ENCODE results near the gene ADAMTSL4. TPM values are rescaled to one million over a fixed set of nuclear protein-coding genes. Genes with fewer than 3 reads are reported as not detected.

The ADAMTSL4 gene
- total RNA-seq, 1 experiment from 2014 or later: 2.0 TPM

GRCh38 chr1:150534002-150534401 is 15.2 kb upstream of the ADAMTSL4 start:
- DNase-seq (ENCODE audit: low read depth): no peak

- DNase-seq (ENCODE audit: low read depth): peak; percentile 78
These were observed 13.5 kb upstream of the ADAMTSL4 start for GRCh38 chr1:150535511-150536287.

DNA sequence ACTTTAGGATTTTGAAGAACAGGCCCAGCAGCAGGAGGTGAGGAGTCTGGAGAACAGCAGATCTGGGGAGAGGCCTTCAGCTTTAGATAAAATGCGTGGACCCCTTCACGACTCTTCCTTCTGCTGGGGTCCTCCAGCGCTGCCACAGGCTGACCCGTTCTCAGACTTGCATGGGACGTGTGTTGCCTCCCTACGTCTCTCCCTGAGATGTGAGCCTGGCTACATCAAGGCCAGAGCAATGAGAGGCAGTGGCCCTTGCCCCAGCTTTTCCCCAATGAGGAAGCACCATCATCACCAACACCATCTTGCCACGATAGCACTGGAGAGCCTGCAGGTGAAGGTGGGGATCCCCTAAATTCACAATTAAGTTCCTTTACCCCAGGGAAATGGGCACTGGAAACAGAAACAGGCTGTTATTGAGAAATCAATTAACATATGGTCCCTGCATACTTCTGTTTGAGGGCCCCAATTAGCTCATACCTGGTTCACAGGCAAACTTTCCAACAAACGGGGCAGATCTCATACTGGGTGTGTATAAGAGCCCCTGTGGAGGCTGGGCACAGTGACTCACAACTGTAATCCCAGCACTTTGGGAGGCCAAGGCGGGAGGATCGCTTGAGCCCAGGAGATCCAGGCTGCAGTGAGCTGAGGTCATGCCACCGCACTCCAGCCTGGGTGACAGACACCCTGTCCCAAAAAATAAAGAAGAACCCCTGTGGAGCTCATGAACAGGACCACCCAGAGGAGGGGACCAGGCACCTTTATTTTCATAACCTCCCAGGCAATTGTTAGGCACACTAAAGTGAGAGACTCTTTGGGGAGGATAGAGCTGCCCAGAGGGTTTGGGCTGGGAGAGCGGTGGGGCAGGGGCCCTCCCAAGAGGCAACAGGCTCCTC is 12.1 kb upstream of the ADAMTSL4 start:
- peak; percentile 47 for DNase-seq (ENCODE audit: low read depth)

- peak; percentile 72 for DNase-seq (ENCODE audit: low read depth)
These were observed 11.2 kb upstream of the ADAMTSL4 start for GRCh38 chr1:150537732-150538684.

DNA sequence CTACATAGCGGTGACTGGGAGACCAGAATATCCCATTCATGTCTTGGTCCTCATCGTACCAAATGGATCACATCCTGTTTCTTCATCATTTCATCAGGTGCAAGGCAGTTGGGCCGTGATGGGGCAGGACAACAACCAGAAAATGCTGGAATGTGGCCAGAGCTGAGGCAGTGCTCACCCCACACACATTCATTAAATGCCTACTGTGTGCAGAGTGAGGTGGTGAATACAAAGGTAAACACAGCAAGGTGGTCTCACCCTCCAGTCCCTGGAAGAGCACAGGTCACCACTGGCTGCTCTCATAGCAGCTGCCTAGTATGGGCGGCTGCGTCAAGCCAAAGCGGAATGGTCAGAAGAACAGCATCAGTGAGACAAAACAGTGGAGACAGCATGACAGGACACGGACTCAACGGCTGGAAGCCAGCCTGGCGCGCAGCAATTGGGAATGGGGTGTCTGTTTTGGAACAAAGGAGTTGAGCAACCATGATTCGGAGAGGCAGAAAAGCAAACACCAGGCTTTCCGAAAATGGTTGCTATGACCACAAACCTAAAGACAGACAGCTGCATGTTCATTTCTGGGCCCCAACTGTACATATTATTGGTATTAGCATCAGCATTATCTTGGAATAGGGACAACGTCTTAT is 5.6 kb upstream of the ADAMTSL4 start:
- DNase-seq (ENCODE audit: low read depth): no peak

DNA sequence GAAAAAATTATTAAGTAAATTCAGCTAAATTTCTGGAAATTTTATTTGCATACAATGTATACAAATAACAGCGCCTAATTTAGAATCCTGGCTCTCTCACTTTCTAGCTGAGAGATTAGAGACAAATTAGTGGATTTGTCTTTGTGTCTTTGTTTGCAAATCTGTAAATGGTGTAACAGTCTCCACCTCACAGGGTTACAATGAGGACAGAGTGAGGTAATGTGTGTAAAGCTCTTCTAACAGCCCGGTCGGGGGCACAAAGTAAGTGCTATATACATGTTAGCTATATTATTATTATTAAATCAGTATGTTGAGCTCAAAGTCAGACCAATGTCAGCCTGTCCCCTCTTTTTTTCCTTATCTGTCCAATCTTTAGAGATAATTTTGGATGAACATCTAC is 5.0 kb upstream of the ADAMTSL4 start:
- no peak for DNase-seq (ENCODE audit: low read depth)

DNA sequence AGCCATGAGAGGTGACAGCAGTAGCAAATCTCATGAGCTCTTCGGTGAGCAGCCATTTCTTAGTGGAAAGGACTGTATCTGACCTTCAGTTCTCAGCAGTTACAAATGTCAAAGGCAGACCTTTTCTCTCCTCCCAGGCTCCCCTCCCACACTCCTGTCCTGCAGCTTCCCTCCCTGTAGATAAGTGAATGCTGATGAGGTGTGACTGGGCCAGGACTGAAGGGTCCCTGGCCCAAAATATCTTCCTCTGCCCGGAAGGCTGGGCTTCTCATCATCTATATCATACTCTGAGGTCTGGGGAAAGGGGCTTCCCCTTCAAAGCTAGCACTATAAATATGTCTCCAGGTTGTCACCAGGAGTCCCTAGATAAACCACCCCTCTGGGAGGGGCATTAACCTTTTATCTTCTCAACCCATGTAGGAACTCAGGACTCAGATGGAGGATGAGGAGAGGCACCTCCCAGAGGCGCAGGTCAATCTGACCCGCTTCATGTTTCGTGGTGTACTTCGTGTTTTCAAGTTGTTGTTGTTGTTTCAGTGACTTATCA is 3.6 kb upstream of the ADAMTSL4 start:
- no peak for DNase-seq (ENCODE audit: low read depth)

DNA sequence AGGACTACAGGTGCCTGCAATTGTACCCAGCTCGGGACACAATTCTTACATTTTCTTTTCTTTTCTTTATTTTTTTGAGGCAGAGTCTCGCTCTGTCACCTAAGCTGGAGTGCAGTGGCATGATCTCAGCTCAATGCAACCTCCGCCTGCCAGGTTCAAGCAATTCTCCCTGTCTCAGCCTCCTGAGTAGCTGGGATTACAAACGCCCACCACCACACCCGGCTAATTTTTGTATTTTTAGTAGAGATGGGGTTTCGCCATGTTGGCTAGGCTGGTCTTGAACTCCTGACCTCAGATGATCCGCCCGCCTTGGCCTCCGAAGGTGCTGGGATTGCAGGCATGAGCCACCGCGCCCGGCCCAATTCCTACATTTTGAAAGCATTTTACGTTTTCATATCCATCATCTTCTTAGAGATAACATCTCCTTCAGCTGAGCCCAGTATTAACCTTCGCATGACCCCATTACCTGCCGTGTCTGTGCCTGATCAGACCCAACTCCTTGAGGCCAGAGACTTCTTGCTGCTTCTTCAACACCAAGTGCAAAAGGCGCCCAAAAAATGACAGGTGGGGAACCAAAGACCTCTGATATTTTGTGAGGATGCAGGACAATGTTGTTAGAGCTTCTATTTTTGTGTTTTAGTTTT is 2.8 kb upstream of the ADAMTSL4 start:
- no peak for DNase-seq (ENCODE audit: low read depth)

DNA sequence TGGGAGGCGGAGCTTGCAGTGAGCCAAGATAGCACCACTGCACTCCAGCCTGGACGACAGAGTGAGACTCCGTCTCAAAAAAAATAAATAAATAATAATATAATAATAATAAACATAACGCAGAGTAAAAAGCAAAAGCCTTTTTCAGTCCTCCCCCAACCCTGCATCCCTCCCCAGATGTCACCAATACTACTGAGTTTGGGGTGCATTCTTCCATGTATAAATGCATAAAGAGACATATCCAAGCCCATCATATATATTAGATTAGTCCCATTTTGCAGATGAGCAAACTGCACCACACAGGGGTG is 930 bp upstream of the ADAMTSL4 start:
- DNase-seq (ENCODE audit: low read depth): no peak

DNA sequence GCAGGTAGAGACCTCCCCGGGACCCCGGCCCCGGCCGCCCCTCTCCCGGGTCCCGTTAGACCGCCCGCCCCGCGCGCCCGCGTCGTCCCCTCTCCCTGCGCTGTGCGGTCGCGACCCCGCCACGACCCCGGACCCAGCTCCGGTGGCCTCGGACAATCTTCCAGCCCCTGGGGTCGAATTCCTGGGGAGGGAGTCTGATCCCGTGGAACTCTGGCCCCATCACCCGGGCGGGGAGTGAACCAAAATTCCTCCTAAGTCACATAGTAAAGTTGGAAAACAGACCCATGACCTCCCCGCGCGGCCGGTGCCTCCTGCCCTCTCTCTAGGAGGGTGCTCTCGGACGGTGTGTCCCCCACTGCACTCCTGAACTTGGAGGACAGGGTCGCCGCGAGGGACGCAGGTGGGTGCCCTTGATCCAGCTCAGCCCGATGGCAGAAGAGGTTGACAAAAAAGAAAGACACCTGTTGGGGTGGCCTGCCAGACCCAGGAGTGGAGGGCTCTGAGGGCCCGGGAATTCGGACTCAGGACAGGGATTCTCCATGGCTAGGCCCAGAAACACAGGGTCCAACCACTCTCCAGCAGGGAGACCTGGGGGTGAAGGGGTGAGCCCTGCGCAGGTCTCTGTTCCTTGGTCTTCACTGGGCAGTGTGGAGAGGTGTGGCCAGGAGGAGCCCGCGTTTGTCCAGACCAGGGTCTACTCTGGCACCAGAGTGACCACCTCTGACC is 451 bp downstream of the ADAMTSL4 start:
- no peak for DNase-seq (ENCODE audit: low read depth)

- peak; percentile 64 for DNase-seq (ENCODE audit: low read depth)
These were observed 1.2 kb downstream of the ADAMTSL4 start for GRCh38 chr1:150550222-150551050.

- no peak for DNase-seq (ENCODE audit: low read depth)
These were observed 2.0 kb downstream of the ADAMTSL4 start for GRCh38 chr1:150551051-150551783.

- no peak for DNase-seq (ENCODE audit: low read depth)
These were observed 2.5 kb downstream of the ADAMTSL4 start for GRCh38 chr1:150551784-150552127.

GRCh38 chr1:150552128-150552910 is 3.1 kb downstream of the ADAMTSL4 start:
- peak; percentile 83 for DNase-seq (ENCODE audit: low read depth)

DNA sequence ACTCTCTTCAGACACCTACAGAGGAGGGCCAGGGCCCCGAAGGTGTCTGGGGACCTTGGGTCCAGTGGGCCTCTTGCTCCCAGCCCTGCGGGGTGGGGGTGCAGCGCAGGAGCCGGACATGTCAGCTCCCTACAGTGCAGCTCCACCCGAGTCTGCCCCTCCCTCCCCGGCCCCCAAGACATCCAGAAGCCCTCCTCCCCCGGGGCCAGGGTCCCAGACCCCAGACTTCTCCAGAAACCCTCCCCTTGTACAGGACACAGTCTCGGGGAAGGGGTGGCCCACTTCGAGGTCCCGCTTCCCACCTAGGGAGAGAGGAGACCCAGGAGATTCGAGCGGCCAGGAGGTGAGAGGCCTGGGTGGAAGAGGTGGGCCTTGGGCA is 3.7 kb downstream of the ADAMTSL4 start:
- no peak for DNase-seq (ENCODE audit: low read depth)

DNA sequence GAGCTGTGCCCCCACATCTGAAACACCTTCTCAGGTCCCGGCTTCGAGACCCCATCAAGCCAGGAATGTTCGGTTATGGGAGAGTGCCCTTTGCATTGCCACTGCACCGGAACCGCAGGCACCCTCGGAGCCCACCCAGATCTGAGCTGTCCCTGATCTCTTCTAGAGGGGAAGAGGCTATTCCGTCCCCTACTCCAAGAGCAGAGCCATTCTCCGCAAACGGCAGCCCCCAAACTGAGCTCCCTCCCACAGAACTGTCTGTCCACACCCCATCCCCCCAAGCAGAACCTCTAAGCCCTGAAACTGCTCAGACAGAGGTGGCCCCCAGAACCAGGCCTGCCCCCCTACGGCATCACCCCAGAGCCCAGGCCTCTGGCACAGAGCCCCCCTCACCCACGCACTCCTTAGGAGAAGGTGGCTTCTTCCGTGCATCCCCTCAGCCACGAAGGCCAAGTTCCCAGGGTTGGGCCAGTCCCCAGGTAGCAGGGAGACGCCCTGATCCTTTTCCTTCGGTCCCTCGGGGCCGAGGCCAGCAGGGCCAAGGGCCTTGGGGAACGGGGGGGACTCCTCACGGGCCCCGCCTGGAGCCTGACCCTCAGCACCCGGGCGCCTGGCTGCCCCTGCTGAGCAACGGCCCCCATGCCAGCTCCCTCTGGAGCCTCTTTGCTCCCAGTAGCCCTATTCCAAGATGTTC is 4.3 kb downstream of the ADAMTSL4 start:
- DNase-seq (ENCODE audit: low read depth): no peak

GRCh38 chr1:150554086-150554452 is 4.9 kb downstream of the ADAMTSL4 start:
- DNase-seq (ENCODE audit: low read depth): no peak
